Adrenal gland (tissue), 5 donors: Measurements from ENCODE around the gene TMEM14A.

Source experiments
- POLR2A ChIP-seq, 2 donors: fragments of 450-650 bp; IDR thresholded peaks; one replicate each; pipeline ENCODE4 v1.6.1; 2017; ENCODE audit warnings: antibody characterized with exemption in 2 of 2, mild to moderate bottlenecking in 2 of 2, moderate library complexity in 1 of 2
- TF ChIP-seq, protein P1 (sequence below), 6 experiments: fragments of 450-650 bp in 4 of 6; fragments of 200-600 bp in 2 of 6; sonication (generic) in 1 of 6; IDR thresholded peaks; 1 replicate in 5 of 6; 2 replicates in 1 of 6; pipeline versions ENCODE4 v1.5.1 to v1.8.0; 2016 to 2021; ENCODE audit warnings: antibody characterized with exemption in 6 of 6, mild to moderate bottlenecking in 2 of 6, moderate library complexity in 1 of 6
- donor health status: DM: no; HTN: no; CAD: no.

DNA sequence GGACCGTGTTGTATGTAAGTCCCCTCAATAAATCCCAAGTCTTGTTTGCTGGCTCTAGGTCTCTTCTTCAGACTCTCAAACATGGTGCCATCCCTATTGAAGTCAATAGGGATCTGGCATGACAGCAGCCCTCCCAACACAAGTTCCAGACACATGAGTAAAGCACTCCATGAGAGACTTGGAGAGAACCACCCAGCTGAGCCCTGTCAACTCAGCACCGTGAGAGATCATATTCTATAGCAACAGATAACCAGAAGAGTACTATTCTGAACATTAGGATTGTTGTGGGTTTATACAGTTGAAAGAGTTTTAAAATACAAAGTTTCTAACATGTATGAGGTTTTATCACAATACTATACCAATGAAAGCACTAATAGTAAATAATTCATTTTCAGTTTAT is 23.5 kb downstream of the TMEM14A start:
- TF ChIP-seq, protein P1, sequence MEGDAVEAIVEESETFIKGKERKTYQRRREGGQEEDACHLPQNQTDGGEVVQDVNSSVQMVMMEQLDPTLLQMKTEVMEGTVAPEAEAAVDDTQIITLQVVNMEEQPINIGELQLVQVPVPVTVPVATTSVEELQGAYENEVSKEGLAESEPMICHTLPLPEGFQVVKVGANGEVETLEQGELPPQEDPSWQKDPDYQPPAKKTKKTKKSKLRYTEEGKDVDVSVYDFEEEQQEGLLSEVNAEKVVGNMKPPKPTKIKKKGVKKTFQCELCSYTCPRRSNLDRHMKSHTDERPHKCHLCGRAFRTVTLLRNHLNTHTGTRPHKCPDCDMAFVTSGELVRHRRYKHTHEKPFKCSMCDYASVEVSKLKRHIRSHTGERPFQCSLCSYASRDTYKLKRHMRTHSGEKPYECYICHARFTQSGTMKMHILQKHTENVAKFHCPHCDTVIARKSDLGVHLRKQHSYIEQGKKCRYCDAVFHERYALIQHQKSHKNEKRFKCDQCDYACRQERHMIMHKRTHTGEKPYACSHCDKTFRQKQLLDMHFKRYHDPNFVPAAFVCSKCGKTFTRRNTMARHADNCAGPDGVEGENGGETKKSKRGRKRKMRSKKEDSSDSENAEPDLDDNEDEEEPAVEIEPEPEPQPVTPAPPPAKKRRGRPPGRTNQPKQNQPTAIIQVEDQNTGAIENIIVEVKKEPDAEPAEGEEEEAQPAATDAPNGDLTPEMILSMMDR (IDR thresholded peaks at IDR 0.05): no peak
- no peak for TF ChIP-seq POLR2A (IDR thresholded peaks at IDR 0.05)
